GM21717 (cell line): Measurements from ENCODE around the gene TPPP2.

Source experiments
- ATAC-seq: cut with Tn5 transposase; IDR thresholded peaks from one replicate; pipeline ENCODE4 v1.9.1; 2021; ENCODE audit warnings: mild to moderate bottlenecking, moderate library complexity; ENCODE audit not compliant: unreplicated experiment

Gene TPPP2

DNA sequence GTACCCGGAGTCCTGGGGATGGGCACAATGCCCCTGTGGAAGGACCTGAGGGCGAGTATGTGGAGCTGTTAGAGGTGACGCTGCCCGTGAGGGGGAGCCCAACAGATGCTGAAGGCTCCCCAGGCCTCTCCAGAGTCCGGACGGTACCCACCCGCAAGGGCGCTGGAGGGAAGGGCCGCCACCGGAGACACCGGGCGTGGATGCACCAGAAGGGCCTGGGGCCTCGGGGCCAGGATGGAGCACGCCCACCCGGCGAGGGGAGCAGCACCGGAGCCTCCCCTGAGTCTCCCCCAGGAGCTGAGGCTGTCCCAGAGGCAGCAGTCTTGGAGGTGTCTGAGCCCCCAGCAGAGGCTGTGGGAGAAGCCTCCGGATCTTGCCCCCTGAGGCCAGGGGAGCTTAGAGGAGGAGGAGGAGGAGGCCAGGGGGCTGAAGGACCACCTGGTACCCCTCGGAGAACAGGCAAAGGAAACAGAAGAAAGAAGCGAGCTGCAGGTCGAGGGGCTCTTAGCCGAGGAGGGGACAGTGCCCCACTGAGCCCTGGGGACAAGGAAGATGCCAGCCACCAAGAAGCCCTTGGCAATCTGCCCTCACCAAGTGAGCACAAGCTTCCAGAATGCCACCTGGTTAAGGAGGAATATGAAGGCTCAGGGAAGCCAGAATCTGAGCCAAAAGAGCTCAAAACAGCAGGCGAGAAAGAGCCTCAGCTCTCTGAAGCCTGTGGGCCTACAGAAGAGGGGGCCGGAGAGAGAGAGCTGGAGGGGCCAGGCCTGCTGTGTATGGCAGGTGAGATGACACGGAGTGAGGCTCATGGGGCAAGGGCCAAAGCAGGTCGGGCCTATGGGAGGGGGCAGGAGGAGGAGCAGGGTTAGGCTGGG lies 44.6 kb downstream of the TPPP2 start:
- ATAC-seq = no peak

DNA sequence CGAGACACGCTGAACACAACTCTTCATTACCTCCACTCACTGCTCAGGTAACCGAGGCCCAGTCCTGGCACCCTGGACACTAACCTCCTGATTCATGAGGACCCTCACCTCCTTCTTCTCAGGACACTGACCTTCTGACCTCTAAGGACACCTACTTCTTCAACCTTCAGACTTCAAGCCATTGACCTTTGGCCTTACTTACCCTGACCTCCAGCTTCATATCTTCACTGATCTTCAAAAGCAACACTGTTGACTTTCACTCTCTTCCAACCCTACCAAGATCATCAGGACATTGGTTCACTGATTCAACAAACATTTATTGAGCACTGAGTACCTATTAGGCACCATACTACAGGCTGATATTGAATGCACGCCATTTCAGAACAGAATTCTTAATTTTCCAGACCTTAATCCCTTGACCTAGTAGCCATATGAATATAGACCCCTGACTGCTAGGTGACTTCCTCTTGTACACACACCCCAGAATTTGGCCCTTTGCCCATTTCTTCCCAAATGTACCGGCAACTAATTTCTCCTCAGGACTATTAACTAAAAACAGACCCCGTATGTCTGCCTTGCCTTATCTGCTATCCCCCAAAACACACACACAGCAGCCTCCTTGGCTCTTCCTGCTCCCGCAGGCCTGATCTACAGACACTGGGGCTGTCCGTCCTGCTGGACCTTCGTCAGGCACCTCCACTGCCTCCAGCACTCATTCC lies 45.9 kb downstream of the TPPP2 start:
- no peak for ATAC-seq

DNA sequence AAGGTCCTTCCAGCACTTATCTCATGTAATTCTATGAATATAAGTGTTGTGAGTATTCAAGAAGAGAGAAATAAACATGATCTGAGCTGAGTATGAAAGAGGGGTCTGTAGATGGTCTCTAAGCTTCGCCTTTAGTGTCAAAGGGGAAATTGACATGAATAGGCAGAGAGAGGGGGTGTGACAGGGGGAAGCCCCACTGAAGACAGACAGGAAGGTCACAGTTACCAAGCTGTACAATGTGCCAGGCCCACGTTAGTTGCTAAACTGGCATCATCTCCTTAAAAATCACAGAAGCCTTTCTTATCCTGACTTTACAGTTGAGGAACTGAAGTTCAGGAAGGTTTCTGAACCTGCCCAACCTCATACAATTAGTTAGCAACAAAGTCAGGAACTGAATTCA lies 47.7 kb downstream of the TPPP2 start:
- no peak for ATAC-seq

DNA sequence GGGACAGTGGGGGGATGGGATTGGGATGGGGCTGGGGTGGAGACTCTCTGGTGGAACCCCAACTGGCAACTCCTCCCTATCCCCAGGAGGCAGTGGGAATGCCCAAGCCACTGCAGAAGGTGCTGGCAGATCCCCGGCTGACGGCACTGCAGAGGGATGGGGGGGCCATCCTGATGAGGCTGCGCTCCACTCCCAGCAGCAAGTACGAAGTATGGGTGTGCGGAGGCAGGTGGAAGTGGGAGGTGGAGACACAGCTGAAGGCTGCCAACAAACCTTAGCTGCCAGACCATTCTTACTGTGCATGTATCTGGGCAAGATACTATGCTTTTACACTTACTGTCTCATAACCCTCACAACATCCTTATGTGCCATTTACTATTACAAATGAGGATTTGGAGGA lies 48.3 kb downstream of the TPPP2 start:
- no peak for ATAC-seq

DNA sequence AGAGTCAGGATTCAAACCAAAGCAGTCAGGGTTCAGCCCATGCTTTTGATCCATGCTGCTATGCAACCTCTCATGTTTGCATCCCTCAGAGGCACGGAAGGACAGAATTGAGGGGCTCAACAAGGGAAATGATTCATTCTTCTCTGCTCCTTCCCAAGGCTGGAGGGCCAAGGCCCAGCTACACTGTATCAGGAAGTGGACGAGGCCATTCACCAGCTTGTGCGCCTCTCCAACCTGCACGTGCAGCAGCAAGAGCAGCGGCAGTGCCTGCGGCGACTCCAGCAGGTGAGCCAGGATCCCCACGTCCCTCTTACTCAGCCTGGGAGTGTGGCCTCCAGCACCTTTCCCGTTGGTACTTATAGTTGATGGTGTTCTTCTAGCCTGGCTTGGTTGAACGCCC lies 48.7 kb downstream of the TPPP2 start:
- no peak for ATAC-seq

DNA sequence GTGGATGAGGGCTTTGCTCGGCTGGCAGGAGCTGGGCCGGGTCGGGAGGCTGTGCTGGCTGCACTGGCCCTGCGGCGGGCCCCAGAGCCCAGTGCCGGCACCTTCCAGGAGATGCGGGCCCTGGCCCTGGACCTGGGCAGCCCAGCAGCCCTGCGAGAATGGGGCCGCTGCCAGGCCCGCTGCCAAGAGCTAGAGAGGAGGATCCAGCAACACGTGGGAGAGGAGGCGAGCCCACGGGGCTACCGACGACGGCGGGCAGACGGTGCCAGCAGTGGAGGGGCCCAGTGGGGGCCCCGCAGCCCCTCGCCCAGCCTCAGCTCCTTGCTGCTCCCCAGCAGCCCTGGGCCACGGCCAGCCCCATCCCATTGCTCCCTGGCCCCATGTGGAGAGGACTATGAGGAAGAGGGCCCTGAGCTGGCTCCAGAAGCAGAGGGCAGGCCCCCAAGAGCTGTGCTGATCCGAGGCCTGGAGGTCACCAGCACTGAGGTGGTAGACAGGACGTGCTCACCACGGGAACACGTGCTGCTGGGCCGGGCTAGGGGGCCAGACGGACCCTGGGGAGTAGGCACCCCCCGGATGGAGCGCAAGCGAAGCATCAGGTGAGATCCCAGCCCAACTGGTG lies 51.6 kb downstream of the TPPP2 start:
- ATAC-seq = no peak
